HEK293 (cell line): Measurements from ENCODE around the gene HRC.

Experiments
- ATF2 ChIP-seq: fragments of 450-650 bp; formaldehyde crosslinking; IDR thresholded peaks from 2 replicates; pipeline ENCODE4 v1.5.1; 2016; ENCODE audit warnings: missing biosample characterization, missing genetic modification characterization, low read depth
- GLI2 ChIP-seq: fragments of 450-650 bp; formaldehyde crosslinking; IDR thresholded peaks from 2 replicates; pipeline ENCODE4; 2017; ENCODE audit warnings: missing biosample characterization, missing genetic modification characterization, low read depth, borderline replicate concordance
- KLF7 ChIP-seq: fragments of 450-650 bp; formaldehyde crosslinking; IDR thresholded peaks from 2 replicates; pipeline ENCODE4 v1.5.1; 2016; ENCODE audit warnings: missing biosample characterization, missing genetic modification characterization, borderline replicate concordance
- REPIN1 ChIP-seq: fragments of 450-650 bp; formaldehyde crosslinking; IDR thresholded peaks from 2 replicates; pipeline ENCODE4 v1.5.1; 2017; ENCODE audit warnings: missing biosample characterization, missing genetic modification characterization, low read depth
- SETDB1 ChIP-seq: IDR thresholded peaks from one replicate; pipeline ENCODE4 v1.6.1; 2017; ENCODE audit warnings: mild to moderate bottlenecking, low read length, moderate library complexity, mixed read lengths; ENCODE audit not compliant: insufficient read length
- ZBTB21 ChIP-seq: fragments of 450-650 bp; formaldehyde crosslinking; IDR thresholded peaks from 2 replicates; pipeline ENCODE4 v1.5.1; 2017; ENCODE audit warnings: missing biosample characterization, missing genetic modification characterization
- ZBTB49 ChIP-seq: fragments of 450-650 bp; formaldehyde crosslinking; IDR thresholded peaks from 2 replicates; pipeline ENCODE4 v1.5.1; 2016; ENCODE audit warnings: missing biosample characterization, missing genetic modification characterization, low read depth
- ZFP69B ChIP-seq: fragments of 450-650 bp; formaldehyde crosslinking; IDR thresholded peaks from 2 replicates; pipeline ENCODE4 v1.5.1; 2016; ENCODE audit warnings: missing biosample characterization, missing genetic modification characterization
- ZNF114 ChIP-seq: fragments of 450-650 bp; formaldehyde crosslinking; IDR thresholded peaks from 2 replicates; pipeline ENCODE4 v1.5.0; 2017; ENCODE audit warnings: missing biosample characterization, missing genetic modification characterization
- ZNF155 ChIP-seq: fragments of 450-650 bp; formaldehyde crosslinking; IDR thresholded peaks from 2 replicates; pipeline ENCODE4 v1.5.1; 2016; ENCODE audit warnings: missing biosample characterization, missing genetic modification characterization
- ZNF16 ChIP-seq: fragments of 450-650 bp; formaldehyde crosslinking; IDR thresholded peaks from 2 replicates; pipeline ENCODE4 v1.5.1; 2016; ENCODE audit warnings: low read depth, missing biosample characterization, missing genetic modification characterization
- ZNF184 ChIP-seq: fragments of 450-650 bp; IDR thresholded peaks from 2 replicates; pipeline ENCODE4 v1.5.1; 2018; ENCODE audit warnings: missing biosample characterization, mild to moderate bottlenecking, missing genetic modification characterization
- ZNF266 ChIP-seq: fragments of 450-650 bp; formaldehyde crosslinking; IDR thresholded peaks from 2 replicates; pipeline ENCODE4 v1.5.1; 2016; ENCODE audit warnings: missing biosample characterization, missing genetic modification characterization, low read depth
- ZNF274 ChIP-seq, 2 experiments: fragments of 200-500 bp in 1 of 2; fragments of 450-650 bp in 1 of 2; sonication (Bioruptor generic) in 1 of 2; formaldehyde crosslinking in 1 of 2; IDR thresholded peaks; 2 replicates each; pipeline versions ENCODE4 v1.5.1 to v1.6.1; 2014 to 2016; ENCODE audit warnings: borderline replicate concordance in 1 of 2, inconsistent platforms in 1 of 2, low read length in 1 of 2, missing biosample characterization in 1 of 2, missing genetic modification characterization in 1 of 2
- ZNF324 ChIP-seq: fragments of 450-650 bp; formaldehyde crosslinking; IDR thresholded peaks from 2 replicates; pipeline ENCODE4 v1.5.1; 2016; ENCODE audit warnings: missing biosample characterization, missing genetic modification characterization
- ZNF335 ChIP-seq: fragments of 450-650 bp; formaldehyde crosslinking; conservative IDR thresholded peaks from 2 replicates; pipeline ENCODE4 v1.5.1; 2016; ENCODE audit warnings: missing biosample characterization, missing genetic modification characterization
- ZNF341 ChIP-seq: fragments of 450-650 bp; formaldehyde crosslinking; IDR thresholded peaks from 2 replicates; pipeline ENCODE4; 2016; ENCODE audit warnings: low read depth, missing biosample characterization, missing genetic modification characterization
- ZNF416 ChIP-seq: fragments of 450-650 bp; formaldehyde crosslinking; IDR thresholded peaks from 2 replicates; pipeline ENCODE4 v1.5.1; 2016; ENCODE audit warnings: missing biosample characterization, missing genetic modification characterization
- ZNF48 ChIP-seq: fragments of 450-650 bp; formaldehyde crosslinking; IDR thresholded peaks from 2 replicates; pipeline ENCODE4 v1.5.1; 2016; ENCODE audit warnings: missing biosample characterization, missing genetic modification characterization
- ZNF513 ChIP-seq: fragments of 450-650 bp; IDR thresholded peaks from 2 replicates; pipeline ENCODE4 v1.5.1; 2018; ENCODE audit warnings: missing biosample characterization, missing genetic modification characterization
- ZNF529 ChIP-seq: fragments of 450-650 bp; formaldehyde crosslinking; IDR thresholded peaks from 2 replicates; pipeline ENCODE4 v1.5.1; 2017; ENCODE audit warnings: missing genetic modification characterization, missing biosample characterization; ENCODE audit not compliant: insufficient replicate concordance
- ZNF555 ChIP-seq: fragments of 450-650 bp; formaldehyde crosslinking; conservative IDR thresholded peaks from 2 replicates; pipeline ENCODE4 v1.5.1; 2017; ENCODE audit warnings: missing biosample characterization, mild to moderate bottlenecking, missing genetic modification characterization, inconsistent platforms
- ZNF580 ChIP-seq: fragments of 450-650 bp; formaldehyde crosslinking; IDR thresholded peaks from 2 replicates; pipeline ENCODE4 v1.5.1; 2016; ENCODE audit warnings: missing biosample characterization, missing genetic modification characterization
- ZNF600 ChIP-seq: fragments of 450-650 bp; formaldehyde crosslinking; IDR thresholded peaks from 2 replicates; pipeline ENCODE4 v1.5.1; 2016; ENCODE audit warnings: missing biosample characterization, missing genetic modification characterization
- ZNF692 ChIP-seq: fragments of 450-650 bp; formaldehyde crosslinking; IDR thresholded peaks from 2 replicates; pipeline ENCODE4 v1.5.1; 2016; ENCODE audit warnings: missing biosample characterization, missing genetic modification characterization
- ZNF701 ChIP-seq: fragments of 450-650 bp; formaldehyde crosslinking; IDR thresholded peaks from 2 replicates; pipeline ENCODE4 v1.5.1; 2016; ENCODE audit warnings: missing biosample characterization, missing genetic modification characterization
- ZNF768 ChIP-seq: fragments of 450-650 bp; formaldehyde crosslinking; IDR thresholded peaks from 2 replicates; pipeline ENCODE4 v1.5.1; 2018; ENCODE audit warnings: missing biosample characterization, mild to moderate bottlenecking, missing genetic modification characterization
- ZNF785 ChIP-seq: fragments of 450-650 bp; formaldehyde crosslinking; IDR thresholded peaks from 2 replicates; pipeline ENCODE4 v1.5.1; 2016; ENCODE audit warnings: missing biosample characterization, missing genetic modification characterization
- ZNF791 ChIP-seq: fragments of 450-650 bp; formaldehyde crosslinking; IDR thresholded peaks from 2 replicates; pipeline ENCODE4 v1.5.1; 2016; ENCODE audit warnings: missing biosample characterization, missing genetic modification characterization
- ZSCAN30 ChIP-seq: fragments of 450-650 bp; IDR thresholded peaks from 2 replicates; pipeline ENCODE4 v1.5.1; 2018; ENCODE audit warnings: missing biosample characterization, mild to moderate bottlenecking, missing genetic modification characterization, moderate library complexity

The HRC gene

GRCh38 chr19:49149652-49150105 is 5.5 kb downstream of the HRC start (continued):
- no peak for TF ChIP-seq ZNF266 (tag by site-specific recombination)
- no peak for TF ChIP-seq ZNF114
- no peak for TF ChIP-seq ATF2 (tag by site-specific recombination)
- TF ChIP-seq ZNF48, result no peak
- peak; percentile 59; the same call in 1 of the 2 replicates for TF ChIP-seq ZSCAN30 (tag by site-specific recombination)
- peak; percentile 25; the same call in 1 of the 2 replicates for TF ChIP-seq ZNF692 (tag by site-specific recombination)
- TF ChIP-seq ZNF785, result no peak
- TF ChIP-seq REPIN1, result 0 out of 2 replicates have a peak, but pooled peaks have one; percentile 43
- no peak for TF ChIP-seq ZNF529 (tag by site-specific recombination)
- TF ChIP-seq ZNF580, result no peak
- TF ChIP-seq ZNF155 (tag by site-specific recombination), result no peak
- no peak for TF ChIP-seq ZNF274 (IDR thresholded peaks at IDR 0.05; ENCODE audit: low read length)
- no peak for TF ChIP-seq ZNF274 (tag by site-specific recombination; IDR thresholded peaks at IDR 0.05; ENCODE audit: borderline replicate concordance)
- peak; percentile 57; the same call in 1 of the 2 replicates for TF ChIP-seq KLF7 (tag by site-specific recombination)
- TF ChIP-seq ZNF416, result no peak
- TF ChIP-seq ZNF791, result no peak
- no peak for TF ChIP-seq SETDB1
- TF ChIP-seq ZNF513 (tag by site-specific recombination), result no peak; the same call in 1 of the 2 replicates
- no peak for TF ChIP-seq GLI2 (tag by site-specific recombination)
- TF ChIP-seq ZBTB21, result no peak
- no peak for TF ChIP-seq ZNF16
- no peak; the same call in none of the 2 replicates for TF ChIP-seq ZNF335
- no peak for TF ChIP-seq ZFP69B
- TF ChIP-seq ZNF768 (tag by site-specific recombination), result no peak
- TF ChIP-seq ZBTB49, result no peak
- TF ChIP-seq ZNF184 (tag by site-specific recombination), result no peak
- TF ChIP-seq ZNF555, result no peak
- TF ChIP-seq ZNF324 (tag by site-specific recombination), result no peak; the same call in 1 of the 2 replicates
- TF ChIP-seq ZNF341 (tag by site-specific recombination), result no peak; the same call in 1 of the 2 replicates
- TF ChIP-seq ZNF600, result peak; percentile 88
- TF ChIP-seq ZNF701 (tag by site-specific recombination), result no peak
